NCI-H345 treated with DMSO at 0.1 percent for 48 hours (cell line): Measurements from ENCODE around the gene EPS8L2.
"Not testable (repeated sequence)": the region's sequence is repeated elsewhere in the genome, so short reads cannot be mapped to it uniquely, and the experiment has no call there.

Experiments used
- DNase-seq: peaks from one replicate; lab custom pipeline; 2025; ENCODE audit not compliant: unreplicated experiment; lab: John Stamatoyannopoulos, UW

EPS8L2 gene

GRCh38 chr11:724778-725386 is 18.9 kb downstream of the EPS8L2 start:
- no peak for DNase-seq

- DNase-seq, result peak; percentile 35
Measured at GRCh38 chr11:725624-726202, 19.7 kb downstream of the EPS8L2 start.

GRCh38 chr11:726278-727220 is 20.5 kb downstream of the EPS8L2 start:
- DNase-seq, result peak; percentile 36

GRCh38 chr11:727281-727701 is 21.3 kb downstream of the EPS8L2 start:
- no peak for DNase-seq

GRCh38 chr11:727859-728748 is 22.1 kb downstream of the EPS8L2 start:
- DNase-seq, result peak; percentile 64

GRCh38 chr11:728901-729491 is 23.0 kb downstream of the EPS8L2 start:
- no peak for DNase-seq

- DNase-seq, result no peak
Measured at GRCh38 chr11:729492-730074, 23.6 kb downstream of the EPS8L2 start.

- DNase-seq, result no peak
Measured at GRCh38 chr11:733072-733471, 27.0 kb downstream of the EPS8L2 start.

- DNase-seq, result not testable (repeated sequence)
Measured at GRCh38 chr11:734541-734940, 28.5 kb downstream of the EPS8L2 start.

- no peak for DNase-seq
Measured at GRCh38 chr11:737366-737765, 31.3 kb downstream of the EPS8L2 start.

- not testable (repeated sequence) for DNase-seq
Measured at GRCh38 chr11:737899-738298, 31.9 kb downstream of the EPS8L2 start.

- DNase-seq, result no peak
Measured at GRCh38 chr11:742156-742546, 36.1 kb downstream of the EPS8L2 start.

- DNase-seq, result no peak
Measured at GRCh38 chr11:742571-743201, 36.7 kb downstream of the EPS8L2 start.

GRCh38 chr11:745428-745827 is 39.4 kb downstream of the EPS8L2 start:
- DNase-seq, result no peak

- DNase-seq, result peak; percentile 18
Measured at GRCh38 chr11:746289-747157, 40.5 kb downstream of the EPS8L2 start.

- DNase-seq, result peak; percentile 77
Measured at GRCh38 chr11:747158-748006, 41.4 kb downstream of the EPS8L2 start, which contains the start of gene TALDO1. TALDO1 (plus strand) TSS chr11:747464; CDS start chr11:747482, 18 bp downstream.

GRCh38 chr11:748007-748359 is 42.0 kb downstream of the EPS8L2 start:
- no peak for DNase-seq

GRCh38 chr11:749731-750130 is 43.7 kb downstream of the EPS8L2 start:
- no peak for DNase-seq
